Keratinocyte (primary cell): ENCODE data around the gene MKLN1. TPM values are rescaled to one million over a fixed set of nuclear protein-coding genes. Genes with fewer than 3 reads are reported as not detected.

ENCODE experiments used
- DNase-seq: peaks from one replicate; pipeline ENCODE4 v3.0.0-alpha.2; 2011; ENCODE audit warnings: low read depth, missing footprints, low spot score
- FAIRE-seq: peaks from 2 replicates; lab custom pipeline; 2011; peaks lifted over from hg19 to GRCh38; lab: Jason Lieb, UNC
- H2AFZ ChIP-seq: 2 replicates; pipeline ENCODE4 v1.6.0; 2012; ENCODE audit warnings: low read length, control low read depth, inconsistent platforms; ENCODE audit not compliant: control insufficient read depth
- H3K27ac ChIP-seq: 2 replicates; pipeline ENCODE4 v1.5.1; 2011; ENCODE audit warnings: low read length; ENCODE audit not compliant: control insufficient read depth, insufficient read depth
- H3K27me3 ChIP-seq: 3 replicates; pipeline ENCODE4 v1.6.0; 2011; ENCODE audit warnings: low read length; ENCODE audit not compliant: control insufficient read depth, insufficient read depth; ENCODE audit errors: extremely low read depth
- H3K36me3 ChIP-seq, 2 experiments: 2 replicates in 1 of 2; 3 replicates in 1 of 2; pipeline ENCODE4 v1.5.1; 2011; ENCODE audit warnings: low read length in 2 of 2, mild to moderate bottlenecking in 1 of 2; ENCODE audit not compliant: control insufficient read depth in 2 of 2, insufficient read depth in 2 of 2; ENCODE audit errors: extremely low read depth in 1 of 2
- H3K4me1 ChIP-seq: 3 replicates; pipeline ENCODE4 v1.5.1; 2011; ENCODE audit warnings: low read length; ENCODE audit not compliant: control insufficient read depth, insufficient read depth; ENCODE audit errors: extremely low read depth
- H3K4me2 ChIP-seq: 3 replicates; pipeline ENCODE4 v1.6.0; 2011; ENCODE audit warnings: low read depth, low read length; ENCODE audit not compliant: control insufficient read depth, insufficient read depth; ENCODE audit errors: extremely low read depth
- H3K4me3 ChIP-seq, 3 experiments: fragments of 200-600 bp in 1 of 3; sonication (generic) in 1 of 3; 2 replicates in 2 of 3; 3 replicates in 1 of 3; pipeline ENCODE4 v1.5.1; 2011 to 2016; ENCODE audit warnings: low read length in 3 of 3, mild to moderate bottlenecking in 3 of 3, control low read depth in 2 of 3, inconsistent platforms in 1 of 3, low read depth in 1 of 3, mixed read lengths in 1 of 3, mixed run types in 1 of 3, moderate library complexity in 1 of 3; ENCODE audit not compliant: control insufficient read depth in 2 of 3, insufficient read depth in 2 of 3; ENCODE audit errors: extremely low read depth in 1 of 3
- H3K79me2 ChIP-seq: 2 replicates; pipeline ENCODE4 v1.6.0; 2012; ENCODE audit warnings: low read length; ENCODE audit not compliant: control insufficient read depth, insufficient read depth
- H3K9ac ChIP-seq: 3 replicates; pipeline ENCODE4 v1.6.0; 2011; ENCODE audit warnings: low read length; ENCODE audit not compliant: control insufficient read depth, insufficient read depth; ENCODE audit errors: extremely low read depth
- H3K9me1 ChIP-seq: 3 replicates; pipeline ENCODE4 v1.6.0; 2011; ENCODE audit warnings: low read length; ENCODE audit not compliant: control insufficient read depth, insufficient read depth; ENCODE audit errors: extremely low read depth
- H3K9me3 ChIP-seq: 2 replicates; pipeline ENCODE4 v1.5.1; 2012; ENCODE audit warnings: low read depth, low read length; ENCODE audit not compliant: control insufficient read depth
- H4K20me1 ChIP-seq: 3 replicates; pipeline ENCODE4 v1.6.0; 2011; ENCODE audit warnings: low read length; ENCODE audit not compliant: control insufficient read depth, insufficient read depth; ENCODE audit errors: extremely low read depth
- CTCF ChIP-seq, 3 experiments: IDR thresholded peaks in 1 of 3; conservative IDR thresholded peaks in 1 of 3; optimal IDR thresholded peaks in 1 of 3; 2 replicates in 2 of 3; 3 replicates in 1 of 3; pipeline versions ENCODE3 to v1.5.1; 2011; ENCODE audit warnings: low read length in 3 of 3, mild to moderate bottlenecking in 3 of 3, moderate library complexity in 2 of 3, control low read depth in 1 of 3, inconsistent platforms in 1 of 3; ENCODE audit not compliant: insufficient read depth in 2 of 3; ENCODE audit errors: extremely low read depth in 1 of 3
- EZH2 ChIP-seq: IDR thresholded peaks from one replicate; pipeline ENCODE4 v1.6.1; 2012; ENCODE audit warnings: inconsistent platforms, mild to moderate bottlenecking, low read length, moderate library complexity
- dilution Hi-C: fragments of 300-500 bp; cut with MboI; formaldehyde crosslinking; loops from one replicate; pipeline ENCODE4 v1.7.0; 2020; ENCODE audit warnings: low sequenced_read_pairs; ENCODE audit not compliant: extremely low pct_ligation_motif_present
- polyA plus RNA-seq, 5 experiments: library from polyadenylated mRNA; depleted of rRNA in 3 of 5; stranded (reverse) in 3 of 5; stranded (forward) in 1 of 5; unstranded in 1 of 5; fragments of >200 nt; gene quantifications; 1 replicate in 1 of 5; 2 replicates in 3 of 5; 3 replicates in 1 of 5; pipeline versions ENCODE4 v1.2.1 to v1.2.3, GENCODE V29; 2011 to 2012; ENCODE audit warnings: missing spikeins in 2 of 5, low read depth in 1 of 5, low replicate concordance in 1 of 5

MKLN1 gene
- polyA plus RNA-seq, 1 donor (not counting 4 experiments of a cell fraction or from before 2014, with no cell fraction given): 43.8 TPM

- Histone ChIP-seq H3K27ac (no peak overlapping the region), H3K27me3 (no peaks in the 10 kb centered on the region), H3K9ac (no peak overlapping the region), H3K4me2 (no peak overlapping the region), H2AFZ (no peak overlapping the region), H3K4me1 (no peaks in the 10 kb centered on the region), H4K20me1 (no peaks in the 10 kb centered on the region), H3K9me1 (no peaks in the 10 kb centered on the region), H3K79me2 (no peaks in the 10 kb centered on the region), H3K9me3 (no peaks in the 10 kb centered on the region), H3K4me3 (no peak overlapping the region), H3K36me3 (peaks cover 0 to 5% of the 10 kb centered on the region in 2 experiments)
- no peak for FAIRE-seq
- DNase-seq: no peak
- TF ChIP-seq EZH2 (no peak), CTCF (optimal IDR thresholded peaks at IDR 0.05 in 1 of 3, IDR thresholded peaks at IDR 0.05 in 1 of 3, conservative IDR thresholded peaks at IDR 0.05 in 1 of 3; ENCODE audit: extremely low read depth in 1 of 3, insufficient read depth in 2 of 3, low read length in 3 of 3) (no peak)
- dilution Hi-C loops: no loop called here
Observed at GRCh38 chr7:131400681-131401176, 73.1 kb downstream of the MKLN1 start.

GRCh38 chr7:131401194-131401593 lies 73.5 kb downstream of the MKLN1 start:
- DNase-seq (no peak), FAIRE-seq (no peak)
- Histone ChIP-seq H3K9me1 (no peaks in the 10 kb centered on the region), H3K4me2 (no peak overlapping the region), H3K4me3 (no peak overlapping the region), H3K9ac (no peak overlapping the region), H3K27me3 (no peaks in the 10 kb centered on the region), H2AFZ (no peak overlapping the region), H3K79me2 (no peaks in the 10 kb centered on the region), H4K20me1 (no peaks in the 10 kb centered on the region), H3K4me1 (no peaks in the 10 kb centered on the region), H3K27ac (no peak overlapping the region), H3K9me3 (no peaks in the 10 kb centered on the region), H3K36me3 (peaks cover 0 to 5% of the 10 kb centered on the region in 2 experiments)
- TF ChIP-seq CTCF (optimal IDR thresholded peaks at IDR 0.05 in 1 of 3, IDR thresholded peaks at IDR 0.05 in 1 of 3, conservative IDR thresholded peaks at IDR 0.05 in 1 of 3; ENCODE audit: extremely low read depth in 1 of 3, insufficient read depth in 2 of 3, low read length in 3 of 3): no peak
- no peak for TF ChIP-seq EZH2
- dilution Hi-C loops: no loop called here
